ENCODE measurements around the gene ERV3-1. TPM values are rescaled to one million over a fixed set of nuclear protein-coding genes. Genes with fewer than 3 reads are reported as not detected.
A peak's percentile ranks its signal among the peaks of the same experiment; 100 is the strongest.
"Not testable (repeated sequence)": the region's sequence is repeated elsewhere in the genome, so short reads cannot be mapped to it uniquely, and the experiment has no call there.

ERV3-1 gene
- polyA plus RNA-seq, 1 donor from 2014 or later, result 48.5 TPM

GRCh38 chr7:65007036-65007435 is 549 bp upstream of the ERV3-1 start:
- not testable (repeated sequence) for H3K9me3 ChIP-seq (ENCODE audit: low read length); H3K9me2 ChIP-seq (ENCODE audit: insufficient read depth, low read length); H3F3A ChIP-seq (ENCODE audit: insufficient read depth, low read length, poor library complexity, severe bottlenecking); H3K27me3 ChIP-seq (ENCODE audit: insufficient read depth, low read depth, low read length); H3K4me2 ChIP-seq (ENCODE audit: low read length); H4K20me1 ChIP-seq (ENCODE audit: insufficient read depth); H3K36me3 ChIP-seq (ENCODE audit: insufficient read depth, low read length)
- H3K9ac ChIP-seq (ENCODE audit: low read length), result peak overlapping the region; percentile 91
- peaks cover 41% of the 10 kb centered on the region for H3K79me2 ChIP-seq (replicated peaks; ENCODE audit: insufficient read depth, low read length)
- H3K27ac ChIP-seq (ENCODE audit: low read length), result peak overlapping the region; percentile 92
- H2AFZ ChIP-seq (ENCODE audit: low read depth, low read length), result peak overlapping the region; percentile 76
- peak overlapping the region; percentile 84 for H3K4me3 ChIP-seq (ENCODE audit: low read length)

- H2AFZ ChIP-seq (ENCODE audit: low read depth, low read length), result no peak overlapping the region
- TF ChIP-seq, protein P1, sequence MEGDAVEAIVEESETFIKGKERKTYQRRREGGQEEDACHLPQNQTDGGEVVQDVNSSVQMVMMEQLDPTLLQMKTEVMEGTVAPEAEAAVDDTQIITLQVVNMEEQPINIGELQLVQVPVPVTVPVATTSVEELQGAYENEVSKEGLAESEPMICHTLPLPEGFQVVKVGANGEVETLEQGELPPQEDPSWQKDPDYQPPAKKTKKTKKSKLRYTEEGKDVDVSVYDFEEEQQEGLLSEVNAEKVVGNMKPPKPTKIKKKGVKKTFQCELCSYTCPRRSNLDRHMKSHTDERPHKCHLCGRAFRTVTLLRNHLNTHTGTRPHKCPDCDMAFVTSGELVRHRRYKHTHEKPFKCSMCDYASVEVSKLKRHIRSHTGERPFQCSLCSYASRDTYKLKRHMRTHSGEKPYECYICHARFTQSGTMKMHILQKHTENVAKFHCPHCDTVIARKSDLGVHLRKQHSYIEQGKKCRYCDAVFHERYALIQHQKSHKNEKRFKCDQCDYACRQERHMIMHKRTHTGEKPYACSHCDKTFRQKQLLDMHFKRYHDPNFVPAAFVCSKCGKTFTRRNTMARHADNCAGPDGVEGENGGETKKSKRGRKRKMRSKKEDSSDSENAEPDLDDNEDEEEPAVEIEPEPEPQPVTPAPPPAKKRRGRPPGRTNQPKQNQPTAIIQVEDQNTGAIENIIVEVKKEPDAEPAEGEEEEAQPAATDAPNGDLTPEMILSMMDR (IDR thresholded peaks at IDR 0.05; ENCODE audit: poor library complexity, severe bottlenecking), result no peak
- TF ChIP-seq POLR2AphosphoS5 (IDR thresholded peaks at IDR 0.05) (no peak), EP300 (conservative IDR thresholded peaks at IDR 0.05; ENCODE audit: poor library complexity, severe bottlenecking) (no peak), MXI1 (conservative IDR thresholded peaks at IDR 0.05; ENCODE audit: poor library complexity, severe bottlenecking) (no peak), TAF1 (IDR thresholded peaks at IDR 0.05; ENCODE audit: low read depth) (no peak), RAD21 (conservative IDR thresholded peaks at IDR 0.05) (no peak), EZH2 (IDR thresholded peaks at IDR 0.05; ENCODE audit: borderline replicate concordance, insufficient read depth, low read length, poor library complexity, severe bottlenecking) (no peak), SMC3 (conservative IDR thresholded peaks at IDR 0.05; ENCODE audit: poor library complexity) (no peak)
- TF ChIP-seq, protein P2, sequence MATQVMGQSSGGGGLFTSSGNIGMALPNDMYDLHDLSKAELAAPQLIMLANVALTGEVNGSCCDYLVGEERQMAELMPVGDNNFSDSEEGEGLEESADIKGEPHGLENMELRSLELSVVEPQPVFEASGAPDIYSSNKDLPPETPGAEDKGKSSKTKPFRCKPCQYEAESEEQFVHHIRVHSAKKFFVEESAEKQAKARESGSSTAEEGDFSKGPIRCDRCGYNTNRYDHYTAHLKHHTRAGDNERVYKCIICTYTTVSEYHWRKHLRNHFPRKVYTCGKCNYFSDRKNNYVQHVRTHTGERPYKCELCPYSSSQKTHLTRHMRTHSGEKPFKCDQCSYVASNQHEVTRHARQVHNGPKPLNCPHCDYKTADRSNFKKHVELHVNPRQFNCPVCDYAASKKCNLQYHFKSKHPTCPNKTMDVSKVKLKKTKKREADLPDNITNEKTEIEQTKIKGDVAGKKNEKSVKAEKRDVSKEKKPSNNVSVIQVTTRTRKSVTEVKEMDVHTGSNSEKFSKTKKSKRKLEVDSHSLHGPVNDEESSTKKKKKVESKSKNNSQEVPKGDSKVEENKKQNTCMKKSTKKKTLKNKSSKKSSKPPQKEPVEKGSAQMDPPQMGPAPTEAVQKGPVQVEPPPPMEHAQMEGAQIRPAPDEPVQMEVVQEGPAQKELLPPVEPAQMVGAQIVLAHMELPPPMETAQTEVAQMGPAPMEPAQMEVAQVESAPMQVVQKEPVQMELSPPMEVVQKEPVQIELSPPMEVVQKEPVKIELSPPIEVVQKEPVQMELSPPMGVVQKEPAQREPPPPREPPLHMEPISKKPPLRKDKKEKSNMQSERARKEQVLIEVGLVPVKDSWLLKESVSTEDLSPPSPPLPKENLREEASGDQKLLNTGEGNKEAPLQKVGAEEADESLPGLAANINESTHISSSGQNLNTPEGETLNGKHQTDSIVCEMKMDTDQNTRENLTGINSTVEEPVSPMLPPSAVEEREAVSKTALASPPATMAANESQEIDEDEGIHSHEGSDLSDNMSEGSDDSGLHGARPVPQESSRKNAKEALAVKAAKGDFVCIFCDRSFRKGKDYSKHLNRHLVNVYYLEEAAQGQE (IDR thresholded peaks at IDR 0.05; ENCODE audit: borderline replicate concordance), result no peak
- peak overlapping the region; percentile 26 for H3K4me2 ChIP-seq (ENCODE audit: low read length)
- H3K9me2 ChIP-seq (ENCODE audit: insufficient read depth, low read length), result no peaks in the 10 kb centered on the region
- no peaks in the 10 kb centered on the region for H3F3A ChIP-seq (ENCODE audit: insufficient read depth, low read length, poor library complexity, severe bottlenecking)
- H3K9me3 ChIP-seq (ENCODE audit: low read length), result peaks cover 14% of the 10 kb centered on the region
- no peak overlapping the region for H3K27ac ChIP-seq (ENCODE audit: low read length)
- peaks cover 62% of the 10 kb centered on the region for H3K79me2 ChIP-seq (replicated peaks; ENCODE audit: insufficient read depth, low read length)
- no peaks in the 10 kb centered on the region for H4K20me1 ChIP-seq (ENCODE audit: insufficient read depth)
- no peak overlapping the region for H3K9ac ChIP-seq (ENCODE audit: low read length)
- H3K27me3 ChIP-seq (ENCODE audit: insufficient read depth, low read depth, low read length), result no peaks in the 10 kb centered on the region
- H3K4me3 ChIP-seq (ENCODE audit: low read length), result peak overlapping the region; percentile 84
- peaks cover under 1% of the 10 kb centered on the region for H3K36me3 ChIP-seq (ENCODE audit: insufficient read depth, low read length)
These were observed 1.9 kb downstream of the ERV3-1 start for GRCh38 chr7:65004575-65004974.
